Sigmoid colon (tissue), 4 donors: ENCODE measurements around the gene PRDM10.

Experiments
- CTCF ChIP-seq, 4 experiments: fragments of 450-650 bp in 3 of 4; fragments of 200-600 bp in 1 of 4; IDR thresholded peaks; one replicate each; pipeline ENCODE4 v1.5.1; 2016 to 2019; ENCODE audit warnings: antibody characterized with exemption in 4 of 4, mild to moderate bottlenecking in 3 of 4, moderate library complexity in 2 of 4
- POLR2A ChIP-seq, 2 donors: fragments of 450-650 bp; IDR thresholded peaks; one replicate each; pipeline ENCODE4 v1.6.1; 2016; ENCODE audit warnings: antibody characterized with exemption in 2 of 2, mild to moderate bottlenecking in 2 of 2, moderate library complexity in 2 of 2
- POLR2AphosphoS5 ChIP-seq, 4 donors: sonication (generic); formaldehyde crosslinking; IDR thresholded peaks; one replicate each; pipeline ENCODE4 v1.6.1; 2017; ENCODE audit warnings: antibody characterized with exemption in 4 of 4

- TF ChIP-seq POLR2A (IDR thresholded peaks at IDR 0.05), result no peak
- TF ChIP-seq CTCF (IDR thresholded peaks at IDR 0.05), result no peak
- no peak for TF ChIP-seq POLR2AphosphoS5 (IDR thresholded peaks at IDR 0.05)
Observed at GRCh38 chr11:129946256-129946655, 56.4 kb downstream of the PRDM10 start.
